Fibroblast of lung (primary cell): Measurements from ENCODE around the gene FBXO7. TPM values are rescaled to one million over a fixed set of nuclear protein-coding genes. Genes with fewer than 3 reads are reported as not detected.

Source experiments
- DNase-seq, 2 donors: peaks; one replicate each; pipeline versions ENCODE4 v3.0.0 to v3.0.0-alpha.2; 2010; ENCODE audit warnings: low read depth in 2 of 2
- H2AFZ ChIP-seq: 2 replicates; pipeline ENCODE4 v1.5.1; 2012; ENCODE audit warnings: low read length, control low read depth, inconsistent platforms
- H3K27ac ChIP-seq: 2 replicates; pipeline ENCODE4 v1.5.1; 2011; ENCODE audit warnings: low read length, control low read depth; ENCODE audit not compliant: insufficient read depth
- H3K27me3 ChIP-seq: 2 replicates; pipeline ENCODE4 v1.5.1; 2011; ENCODE audit warnings: mild to moderate bottlenecking, low read length; ENCODE audit not compliant: control insufficient read depth, insufficient read depth
- H3K36me3 ChIP-seq: 2 replicates; pipeline ENCODE4 v1.5.1; 2011; ENCODE audit warnings: low read length; ENCODE audit not compliant: control insufficient read depth, insufficient read depth
- H3K4me1 ChIP-seq: 2 replicates; pipeline ENCODE4 v1.5.1; 2011; ENCODE audit warnings: low read length; ENCODE audit not compliant: control insufficient read depth, insufficient read depth; ENCODE audit errors: extremely low read depth
- H3K4me2 ChIP-seq: 2 replicates; pipeline ENCODE4 v1.5.1; 2011; ENCODE audit warnings: low read length, control low read depth; ENCODE audit not compliant: insufficient read depth; ENCODE audit errors: extremely low read depth
- H3K4me3 ChIP-seq, 4 experiments: fragments of 200-600 bp in 1 of 4; sonication (generic) in 1 of 4; replicated peaks in 1 of 4; 2 replicates each; pipeline ENCODE4 v1.5.1; 2011 to 2016; ENCODE audit warnings: low read length in 4 of 4, low read depth in 3 of 4, mild to moderate bottlenecking in 3 of 4, control low read depth in 2 of 4, inconsistent platforms in 1 of 4, mixed read lengths in 1 of 4; ENCODE audit not compliant: insufficient read depth in 1 of 4; ENCODE audit errors: control extremely low read depth in 1 of 4
- H3K79me2 ChIP-seq: 2 replicates; pipeline ENCODE4 v1.5.1; 2012; ENCODE audit warnings: mild to moderate bottlenecking, low read length, inconsistent platforms; ENCODE audit not compliant: control insufficient read depth, insufficient read depth
- H3K9ac ChIP-seq: 2 replicates; pipeline ENCODE4 v1.5.1; 2011; ENCODE audit warnings: mild to moderate bottlenecking, low read length, control low read depth; ENCODE audit not compliant: insufficient read depth
- H3K9me3 ChIP-seq: 2 replicates; pipeline ENCODE4 v1.5.1; 2012; ENCODE audit warnings: low read depth, low read length; ENCODE audit not compliant: control insufficient read depth, insufficient read depth
- H4K20me1 ChIP-seq: 2 replicates; pipeline ENCODE4 v1.5.1; 2011; ENCODE audit warnings: low read length; ENCODE audit not compliant: control insufficient read depth, insufficient read depth; ENCODE audit errors: extremely low read depth
- EZH2 ChIP-seq: IDR thresholded peaks from 2 replicates; pipeline ENCODE4 v1.5.1; 2012; ENCODE audit warnings: low read length, control low read depth, mild to moderate bottlenecking; ENCODE audit errors: missing control alignments
- polyA plus RNA-seq, 2 donors: library from polyadenylated mRNA; depleted of rRNA in 1 of 2; stranded (reverse) in 1 of 2; unstranded in 1 of 2; fragments of >200 nt; gene quantifications; 2 replicates each; pipeline ENCODE4 v1.2.1, GENCODE V29; 2011 to 2012; ENCODE audit warnings: missing spikeins in 1 of 2
- total RNA-seq: library from RNA; depleted of rRNA; stranded (reverse); fragments of >200 nt; gene quantifications from 2 replicates; pipeline ENCODE4 v1.2.1, GENCODE V29; 2014
- TF ChIP-seq, protein P1 (sequence below), 2 donors: IDR thresholded peaks in 1 of 2; conservative IDR thresholded peaks in 1 of 2; 1 replicate in 1 of 2; 2 replicates in 1 of 2; pipeline ENCODE4 v1.5.1; 2011 to 2012; ENCODE audit warnings: low read length in 2 of 2, control low read depth in 1 of 2, inconsistent platforms in 1 of 2, low read depth in 1 of 2, mild to moderate bottlenecking in 1 of 2

Gene FBXO7
- total and polyA plus RNA-seq, 2 donors (not counting 1 experiment from before 2014, with no cell fraction given): 51.2 to 130 TPM

DNA sequence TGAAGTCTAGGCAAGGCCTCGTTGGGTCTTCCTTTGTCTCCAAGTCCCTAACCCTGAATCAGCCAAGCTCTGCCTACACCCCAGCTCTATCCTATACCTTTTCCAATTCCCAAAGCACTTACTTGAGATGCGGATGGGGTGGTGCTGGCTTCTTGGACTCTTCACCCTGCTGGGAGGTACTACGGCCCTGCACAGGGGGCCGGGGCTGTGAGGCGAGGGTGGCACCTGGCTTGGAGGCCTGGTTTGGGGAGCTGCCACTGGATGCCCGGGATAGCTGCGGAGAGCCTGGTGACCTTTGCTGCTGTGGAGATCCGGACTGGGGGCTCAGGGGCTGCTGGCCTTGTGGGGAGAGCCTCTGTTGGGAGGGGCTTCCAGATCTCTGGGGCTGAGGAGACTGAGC, 43.3 kb downstream of the FBXO7 start:
- H4K20me1 ChIP-seq: no peaks in the 10 kb centered on the region
- no peak overlapping the region for H2AFZ ChIP-seq

DNA sequence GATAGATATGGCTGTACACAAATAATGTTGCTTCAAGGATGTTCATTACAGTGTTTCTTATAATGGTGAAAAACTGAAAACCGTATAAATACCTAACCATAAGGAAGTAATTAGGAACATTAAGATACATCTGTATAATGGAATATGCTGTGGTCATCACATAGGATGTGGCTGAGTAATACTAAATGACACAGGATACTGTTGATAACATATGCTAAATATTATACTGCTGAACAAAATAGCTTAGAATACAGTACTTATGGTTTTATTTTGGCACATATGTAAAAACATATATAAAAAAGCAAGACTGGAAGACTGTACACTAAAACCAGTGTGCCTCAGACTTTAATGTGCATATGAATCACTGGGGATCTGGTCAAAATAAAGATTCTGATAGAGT, 43.8 kb downstream of the FBXO7 start:
- Histone ChIP-seq H3K9ac (no peak overlapping the region), H3K27ac (no peak overlapping the region), H3K79me2 (no peaks in the 10 kb centered on the region), H4K20me1 (no peaks in the 10 kb centered on the region), H2AFZ (no peak overlapping the region), H3K4me3 (no peak overlapping the region), H3K4me1 (no peaks in the 10 kb centered on the region), H3K4me2 (no peak overlapping the region), H3K36me3 (no peaks in the 10 kb centered on the region), H3K9me3 (no peaks in the 10 kb centered on the region), H3K27me3 (no peaks in the 10 kb centered on the region)
- TF ChIP-seq, protein P1, sequence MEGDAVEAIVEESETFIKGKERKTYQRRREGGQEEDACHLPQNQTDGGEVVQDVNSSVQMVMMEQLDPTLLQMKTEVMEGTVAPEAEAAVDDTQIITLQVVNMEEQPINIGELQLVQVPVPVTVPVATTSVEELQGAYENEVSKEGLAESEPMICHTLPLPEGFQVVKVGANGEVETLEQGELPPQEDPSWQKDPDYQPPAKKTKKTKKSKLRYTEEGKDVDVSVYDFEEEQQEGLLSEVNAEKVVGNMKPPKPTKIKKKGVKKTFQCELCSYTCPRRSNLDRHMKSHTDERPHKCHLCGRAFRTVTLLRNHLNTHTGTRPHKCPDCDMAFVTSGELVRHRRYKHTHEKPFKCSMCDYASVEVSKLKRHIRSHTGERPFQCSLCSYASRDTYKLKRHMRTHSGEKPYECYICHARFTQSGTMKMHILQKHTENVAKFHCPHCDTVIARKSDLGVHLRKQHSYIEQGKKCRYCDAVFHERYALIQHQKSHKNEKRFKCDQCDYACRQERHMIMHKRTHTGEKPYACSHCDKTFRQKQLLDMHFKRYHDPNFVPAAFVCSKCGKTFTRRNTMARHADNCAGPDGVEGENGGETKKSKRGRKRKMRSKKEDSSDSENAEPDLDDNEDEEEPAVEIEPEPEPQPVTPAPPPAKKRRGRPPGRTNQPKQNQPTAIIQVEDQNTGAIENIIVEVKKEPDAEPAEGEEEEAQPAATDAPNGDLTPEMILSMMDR (conservative IDR thresholded peaks at IDR 0.05 in 1 of 2, IDR thresholded peaks at IDR 0.05 in 1 of 2; ENCODE audit: low read depth in 1 of 2, low read length in 2 of 2): no peak
- TF ChIP-seq EZH2: no peak
- DNase-seq: no peak

More for the DNA sequence above, 43.3 kb downstream of the FBXO7 start:
- Histone ChIP-seq H3K79me2 (no peaks in the 10 kb centered on the region), H3K27ac (no peak overlapping the region), H3K4me2 (no peak overlapping the region), H3K36me3 (no peaks in the 10 kb centered on the region), H3K4me3 (no peak overlapping the region), H3K9me3 (no peaks in the 10 kb centered on the region), H3K4me1 (no peaks in the 10 kb centered on the region), H3K27me3 (no peaks in the 10 kb centered on the region), H3K9ac (no peak overlapping the region)
- DNase-seq: no peak
- TF ChIP-seq, protein P1 (conservative IDR thresholded peaks at IDR 0.05 in 1 of 2, IDR thresholded peaks at IDR 0.05 in 1 of 2; ENCODE audit: low read depth in 1 of 2, low read length in 2 of 2): no peak
- no peak for TF ChIP-seq EZH2

DNA sequence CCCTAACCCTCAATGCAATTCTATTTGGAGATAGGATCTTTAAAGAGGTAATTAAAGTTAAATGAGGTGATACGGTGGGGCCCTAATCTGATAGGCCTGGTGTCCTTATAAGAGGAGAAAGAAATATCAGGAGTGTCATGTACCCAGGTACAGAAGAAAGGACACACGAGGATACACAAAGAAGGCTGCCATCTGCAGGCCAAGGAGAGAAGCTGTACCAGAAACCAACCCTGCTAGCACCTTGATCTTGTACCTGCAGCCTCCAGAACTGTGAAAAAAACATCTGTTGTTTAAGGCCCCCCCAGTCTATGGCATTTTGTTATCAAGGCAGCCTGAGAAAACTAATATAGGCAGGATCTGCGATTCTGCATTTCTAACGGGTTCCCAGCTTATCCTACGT, 44.2 kb downstream of the FBXO7 start:
- TF ChIP-seq, protein P1 (conservative IDR thresholded peaks at IDR 0.05 in 1 of 2, IDR thresholded peaks at IDR 0.05 in 1 of 2; ENCODE audit: low read depth in 1 of 2, low read length in 2 of 2): peak in 1 of 2 donors; percentile 19
- no peak for TF ChIP-seq EZH2
- no peak overlapping the region for H3K9ac ChIP-seq
- no peak overlapping the region for H2AFZ ChIP-seq
- no peaks in the 10 kb centered on the region for H3K27me3 ChIP-seq
- no peaks in the 10 kb centered on the region for H4K20me1 ChIP-seq
- no peaks in the 10 kb centered on the region for H3K9me3 ChIP-seq
- H3K4me3 ChIP-seq: no peak overlapping the region
- no peaks in the 10 kb centered on the region for H3K36me3 ChIP-seq
- H3K27ac ChIP-seq: no peak overlapping the region
- H3K79me2 ChIP-seq: no peaks in the 10 kb centered on the region
- H3K4me1 ChIP-seq: no peaks in the 10 kb centered on the region
- no peak for DNase-seq
- no peak overlapping the region for H3K4me2 ChIP-seq
